Astrocyte of the spinal cord (primary cell): ENCODE results near the gene NCMAP.

Experiments
- DNase-seq: peaks from one replicate; pipeline ENCODE4 v3.0.0; 2011; ENCODE audit warnings: low read depth, low spot score
- H3K4me3 ChIP-seq: 2 replicates; pipeline ENCODE4 v1.5.1; 2011; ENCODE audit warnings: low read depth, mild to moderate bottlenecking, low read length, moderate library complexity
- in situ Hi-C: cut with HindIII; loops from 2 replicates; pipeline ENCODE4 v1.10.0; 2017; ENCODE audit warnings: low sequenced_read_pairs
- TF ChIP-seq, protein P1 (sequence below): IDR thresholded peaks from 2 replicates; pipeline ENCODE4 v1.5.1; 2012; ENCODE audit warnings: low read depth, mild to moderate bottlenecking, low read length, inconsistent platforms

The NCMAP gene

DNA sequence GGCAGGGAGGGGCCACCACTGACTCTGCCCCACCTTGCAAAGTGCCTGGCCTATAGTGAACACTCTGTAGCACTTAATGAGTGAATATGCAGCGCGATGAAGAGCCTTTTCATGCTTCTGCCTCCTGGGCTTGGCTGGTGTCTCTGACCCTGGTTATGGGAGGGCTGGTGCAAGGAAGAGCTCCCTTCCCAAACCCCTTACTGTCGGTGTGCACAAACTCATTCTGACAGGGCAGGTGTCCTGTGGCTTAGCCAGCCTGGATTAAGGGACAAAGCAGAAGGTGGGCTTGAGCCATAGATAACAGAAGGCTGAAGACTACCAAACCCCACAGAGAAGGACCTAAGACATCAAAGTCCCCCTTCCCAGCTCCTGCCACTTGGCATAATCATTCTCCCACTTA is 2.0 kb upstream of the NCMAP start:
- in situ Hi-C loops = no loop called here
- TF ChIP-seq, protein P1, sequence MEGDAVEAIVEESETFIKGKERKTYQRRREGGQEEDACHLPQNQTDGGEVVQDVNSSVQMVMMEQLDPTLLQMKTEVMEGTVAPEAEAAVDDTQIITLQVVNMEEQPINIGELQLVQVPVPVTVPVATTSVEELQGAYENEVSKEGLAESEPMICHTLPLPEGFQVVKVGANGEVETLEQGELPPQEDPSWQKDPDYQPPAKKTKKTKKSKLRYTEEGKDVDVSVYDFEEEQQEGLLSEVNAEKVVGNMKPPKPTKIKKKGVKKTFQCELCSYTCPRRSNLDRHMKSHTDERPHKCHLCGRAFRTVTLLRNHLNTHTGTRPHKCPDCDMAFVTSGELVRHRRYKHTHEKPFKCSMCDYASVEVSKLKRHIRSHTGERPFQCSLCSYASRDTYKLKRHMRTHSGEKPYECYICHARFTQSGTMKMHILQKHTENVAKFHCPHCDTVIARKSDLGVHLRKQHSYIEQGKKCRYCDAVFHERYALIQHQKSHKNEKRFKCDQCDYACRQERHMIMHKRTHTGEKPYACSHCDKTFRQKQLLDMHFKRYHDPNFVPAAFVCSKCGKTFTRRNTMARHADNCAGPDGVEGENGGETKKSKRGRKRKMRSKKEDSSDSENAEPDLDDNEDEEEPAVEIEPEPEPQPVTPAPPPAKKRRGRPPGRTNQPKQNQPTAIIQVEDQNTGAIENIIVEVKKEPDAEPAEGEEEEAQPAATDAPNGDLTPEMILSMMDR = no peak
- no peak for DNase-seq
- no peak overlapping the region for H3K4me3 ChIP-seq

DNA sequence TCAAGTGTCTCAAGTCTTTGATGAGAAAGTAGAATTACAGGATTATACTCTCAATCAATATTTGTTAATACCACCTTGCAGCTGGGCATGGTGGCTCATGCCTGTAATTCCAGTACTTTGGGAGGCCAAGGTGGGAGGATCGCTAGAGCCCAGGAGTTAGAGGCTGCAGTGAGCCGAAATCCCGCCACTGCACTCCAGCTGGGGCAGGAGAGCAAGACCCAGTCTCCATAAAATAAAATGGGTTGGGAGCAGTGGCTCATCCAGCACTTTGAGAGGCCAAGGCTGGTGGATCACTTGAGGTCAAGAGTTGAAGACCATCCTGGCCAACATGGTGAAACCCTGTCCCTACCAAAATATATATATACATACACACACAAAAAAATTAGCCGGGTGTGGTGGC is 1.2 kb upstream of the NCMAP start:
- H3K4me3 ChIP-seq = no peak overlapping the region
- TF ChIP-seq, protein P1 = no peak
- in situ Hi-C loops = no loop called here
- no peak for DNase-seq

DNA sequence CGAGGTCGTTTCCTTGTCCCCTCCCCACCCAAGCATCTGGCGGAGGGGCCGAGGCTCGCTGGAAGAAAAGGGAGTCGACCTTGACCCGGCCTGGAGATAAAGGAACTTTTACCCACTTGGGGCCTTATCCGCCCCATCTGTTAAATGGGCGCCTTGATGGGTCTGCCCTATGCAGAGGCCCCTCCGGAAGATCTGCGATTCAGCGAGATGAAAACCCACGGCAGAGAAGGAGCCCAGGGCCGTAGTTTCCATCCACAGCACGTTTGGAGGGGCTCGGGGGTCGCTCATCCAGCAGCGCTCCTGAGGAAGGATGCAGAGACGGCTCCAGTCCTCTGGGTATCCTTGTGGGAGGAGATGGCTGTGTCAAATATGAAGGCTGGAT is 518 bp downstream of the NCMAP start:
- H3K4me3 ChIP-seq = no peak overlapping the region
- in situ Hi-C loops = no loop called here
- TF ChIP-seq, protein P1 = no peak
- no peak for DNase-seq

DNA sequence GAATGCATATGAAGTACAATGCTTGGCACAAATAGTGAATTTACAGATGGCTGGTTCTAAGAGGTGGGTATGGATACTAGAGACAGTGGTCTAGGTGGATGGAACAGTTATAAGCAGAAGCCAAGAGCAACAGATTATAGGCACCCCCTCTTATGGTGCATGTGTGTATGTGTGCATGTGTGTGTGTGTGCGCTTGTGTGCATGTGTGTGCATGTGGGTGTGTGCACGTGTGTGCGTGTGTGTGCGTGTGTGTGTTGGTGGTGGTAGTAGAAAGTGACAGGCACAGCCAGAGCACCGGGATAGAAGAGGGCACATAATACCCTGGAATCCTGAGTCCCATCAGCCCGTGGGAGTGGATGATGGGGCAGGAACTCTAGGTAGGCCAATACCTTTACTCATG is 1.3 kb downstream of the NCMAP start:
- TF ChIP-seq, protein P1 = no peak
- in situ Hi-C loops = no loop called here

DNA sequence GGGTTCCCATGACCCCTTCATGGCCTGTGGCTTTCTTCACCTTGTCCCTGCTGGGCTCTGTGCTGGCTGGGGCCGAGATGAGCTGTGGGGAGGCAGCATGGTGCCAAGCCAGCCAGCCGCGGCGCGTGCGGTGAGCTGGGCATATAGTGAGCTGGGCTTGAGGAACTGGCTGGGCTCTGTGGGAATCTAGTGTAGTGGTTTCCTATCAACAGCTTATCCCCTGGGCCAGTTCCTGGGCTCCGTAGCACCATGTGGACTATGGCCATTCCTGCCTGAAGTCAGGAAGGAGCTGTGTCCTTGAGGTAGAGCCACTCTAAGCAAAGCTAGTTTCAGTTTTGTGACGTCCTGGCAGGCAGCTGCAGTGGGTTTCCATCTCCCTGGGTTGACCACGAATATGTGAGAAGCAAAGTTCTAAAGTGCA is 1.8 kb downstream of the NCMAP start:
- TF ChIP-seq, protein P1 = no peak
- no peak for DNase-seq
- no peak overlapping the region for H3K4me3 ChIP-seq
- in situ Hi-C loops = no loop called here

More for the DNA sequence above, 1.3 kb downstream of the NCMAP start:
- DNase-seq = no peak
- no peak overlapping the region for H3K4me3 ChIP-seq

DNA sequence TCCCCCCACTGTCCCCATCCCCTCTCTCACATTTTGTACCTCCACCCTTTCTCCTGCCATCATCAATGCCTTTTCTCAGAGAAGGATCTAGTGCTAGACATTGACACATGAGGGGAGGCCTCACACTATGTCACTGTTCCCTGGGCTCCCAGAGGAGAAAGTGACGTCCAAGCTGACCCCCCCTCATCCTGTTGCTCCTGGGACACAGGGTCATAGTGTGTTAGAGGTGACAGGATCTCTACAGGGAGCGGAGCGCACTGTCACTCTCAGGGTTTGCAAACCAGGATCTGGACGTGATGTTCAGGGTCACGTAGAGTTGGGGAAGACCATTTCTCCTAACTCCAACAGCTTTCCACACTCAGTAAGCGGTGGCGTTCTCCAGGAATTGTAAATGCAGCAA is 2.6 kb downstream of the NCMAP start:
- in situ Hi-C loops = no loop called here
- no peak for DNase-seq
- TF ChIP-seq, protein P1 = no peak
- H3K4me3 ChIP-seq = no peak overlapping the region
